Measurements from ENCODE around the gene MLLT11.

Gene MLLT11, protein sequence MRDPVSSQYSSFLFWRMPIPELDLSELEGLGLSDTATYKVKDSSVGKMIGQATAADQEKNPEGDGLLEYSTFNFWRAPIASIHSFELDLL

DNA sequence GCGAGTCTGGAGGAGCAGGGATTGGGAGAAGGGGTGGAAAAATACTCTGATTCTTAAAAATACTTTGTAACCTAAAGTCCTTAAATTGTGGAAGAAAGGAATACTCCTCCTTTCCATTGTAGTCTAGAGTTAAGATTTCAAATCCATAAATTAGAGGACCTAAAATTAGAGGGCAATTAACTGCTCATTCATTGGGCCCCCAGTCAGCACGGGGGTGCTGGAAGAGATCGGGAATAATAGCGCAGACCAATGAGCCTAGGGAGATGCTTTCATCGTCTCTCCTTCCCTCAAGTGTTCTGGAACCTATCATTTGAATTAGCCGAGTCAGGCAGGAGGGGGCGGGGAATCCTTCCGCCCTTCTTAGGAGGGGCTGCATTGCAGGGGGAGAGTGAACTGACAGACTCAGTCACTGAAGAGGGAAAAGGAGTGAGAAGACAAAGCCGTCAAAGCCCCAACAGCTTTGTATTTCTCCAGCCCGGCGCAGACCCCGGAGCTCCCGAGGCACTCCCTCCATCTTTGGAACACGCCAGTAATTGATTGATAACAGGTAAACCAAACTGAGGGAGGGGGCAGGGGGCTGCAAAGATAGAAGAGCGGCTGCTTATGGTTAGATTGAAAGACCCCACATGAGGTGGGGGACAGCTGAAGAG, at the start of gene MLLT11:
Gene MLLT11, plus strand, starts transcription at position 391 of the 650 bp plus-strand sequence. CDS start 6,828 bp downstream, outside the sequence.
- DNase-seq = peak; percentile 88

DNA sequence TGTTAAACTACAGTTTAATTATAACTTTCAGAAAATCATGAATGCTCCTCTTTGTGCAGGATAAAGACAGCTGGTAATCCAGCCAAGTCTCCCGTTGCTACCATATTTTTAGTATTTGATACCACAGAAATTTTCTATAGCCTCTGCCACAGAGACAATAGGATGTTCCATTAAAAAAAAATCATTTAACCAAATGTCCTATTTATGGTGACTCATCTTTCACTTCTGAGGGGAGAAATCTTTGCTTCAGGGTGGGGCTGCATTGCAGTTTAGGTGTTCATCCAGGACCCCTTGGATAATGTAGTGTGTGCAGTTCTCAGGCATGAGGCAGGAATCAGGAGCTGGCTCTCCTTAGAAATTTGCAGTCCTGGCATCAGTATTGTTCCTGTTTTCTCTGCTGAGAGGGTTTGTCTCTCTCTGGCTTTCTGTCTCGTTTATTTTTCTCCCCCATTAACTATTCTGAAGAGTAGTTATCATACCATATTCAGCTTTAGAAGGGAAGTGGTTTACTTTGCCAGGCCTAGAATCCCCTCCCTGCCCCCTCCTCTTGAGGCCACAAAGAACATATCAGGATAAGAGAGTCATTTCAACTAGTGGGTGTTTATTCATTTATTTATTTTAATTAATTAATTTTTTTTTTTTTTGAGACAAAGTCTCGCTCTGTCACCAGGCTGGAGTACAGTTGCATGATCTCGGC, 48.9 kb upstream of the MLLT11 start:
- no peak for DNase-seq

DNA sequence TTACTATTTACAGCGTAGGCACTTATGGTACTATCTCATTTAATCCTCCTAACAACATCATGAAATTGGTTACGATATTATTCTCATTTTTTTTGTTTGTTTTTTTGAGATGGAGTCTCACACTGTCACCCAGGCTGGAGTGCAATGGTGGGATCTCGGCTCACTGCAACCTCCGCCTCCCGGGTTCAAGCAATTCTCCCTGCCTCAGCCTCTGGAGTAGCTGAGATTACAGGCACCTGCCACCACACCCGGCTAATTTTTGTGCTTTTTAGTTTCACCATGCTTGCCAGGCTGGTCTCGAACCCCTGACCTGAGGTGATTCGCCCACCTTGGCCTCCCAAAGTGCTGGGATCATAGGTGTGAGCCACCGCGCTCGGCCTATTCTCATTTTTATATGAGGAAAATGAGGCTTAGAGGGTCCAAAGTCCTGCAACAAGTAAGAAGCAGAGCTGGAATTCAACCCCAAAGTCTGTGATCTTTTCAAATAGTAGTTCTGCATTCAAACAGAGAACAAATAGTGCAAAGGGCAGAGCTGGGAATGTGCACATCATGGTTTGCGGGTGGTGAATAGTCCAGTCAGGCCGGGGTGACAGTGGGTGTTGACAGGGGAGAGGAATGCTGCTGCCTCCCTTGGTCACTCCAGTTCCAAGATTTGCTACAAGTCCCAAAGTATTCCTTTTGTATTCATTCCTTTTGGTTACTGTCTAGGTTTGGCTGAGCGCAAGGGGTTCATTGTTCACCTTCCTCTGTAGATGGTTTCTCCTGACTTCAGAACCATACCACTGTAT, 47.3 kb upstream of the MLLT11 start:
- DNase-seq = no peak

DNA sequence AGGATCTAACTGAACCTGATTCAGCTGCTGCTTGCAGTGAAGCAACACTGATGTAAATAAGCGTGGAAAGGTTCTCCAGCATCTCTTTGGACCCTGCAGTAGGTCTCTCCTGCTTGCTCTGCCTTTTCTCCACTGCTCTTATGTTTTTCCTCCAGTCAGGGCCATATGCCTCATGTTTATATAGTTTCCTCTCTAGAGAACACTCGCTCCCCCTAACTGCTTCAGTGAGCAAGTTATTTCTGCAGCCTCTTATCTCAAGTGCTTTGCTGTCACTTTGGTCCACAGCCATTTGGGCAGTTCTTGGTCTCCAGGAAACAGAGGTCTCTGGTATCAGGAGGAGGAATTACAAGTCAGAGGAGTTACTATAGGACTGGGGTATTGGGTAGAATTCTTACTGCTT, 46.7 kb upstream of the MLLT11 start:
- DNase-seq = no peak

DNA sequence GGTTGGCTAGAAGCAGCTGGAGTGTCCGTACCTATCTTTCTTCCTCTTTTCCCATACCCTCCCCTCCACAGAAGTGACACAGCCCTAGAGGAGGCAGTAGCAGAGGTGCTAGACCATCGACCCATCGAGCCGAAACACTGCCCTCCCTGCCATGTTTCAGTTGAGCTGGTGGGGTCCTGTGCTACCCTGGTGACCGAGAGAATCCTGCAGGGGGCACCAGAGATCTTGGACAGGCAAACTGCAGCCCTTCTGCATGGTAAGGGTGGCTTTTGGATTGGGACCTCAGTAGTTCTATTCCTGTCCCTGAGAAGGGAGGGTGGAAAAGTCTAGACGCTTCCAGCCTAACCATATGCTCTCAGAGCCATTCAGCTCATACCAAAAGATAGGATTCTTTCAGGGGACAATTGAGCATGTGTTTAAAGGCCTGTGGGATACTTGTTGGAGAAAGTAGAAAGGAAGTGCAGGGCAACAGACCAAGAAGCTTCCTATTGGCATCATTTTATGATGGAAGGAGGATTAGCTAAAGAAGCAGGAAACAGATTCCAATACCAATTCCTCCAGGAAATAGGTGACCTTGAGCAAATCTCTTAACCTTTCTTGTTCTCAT, 35.6 kb upstream of the MLLT11 start:
- peak; percentile 75 for DNase-seq

DNA sequence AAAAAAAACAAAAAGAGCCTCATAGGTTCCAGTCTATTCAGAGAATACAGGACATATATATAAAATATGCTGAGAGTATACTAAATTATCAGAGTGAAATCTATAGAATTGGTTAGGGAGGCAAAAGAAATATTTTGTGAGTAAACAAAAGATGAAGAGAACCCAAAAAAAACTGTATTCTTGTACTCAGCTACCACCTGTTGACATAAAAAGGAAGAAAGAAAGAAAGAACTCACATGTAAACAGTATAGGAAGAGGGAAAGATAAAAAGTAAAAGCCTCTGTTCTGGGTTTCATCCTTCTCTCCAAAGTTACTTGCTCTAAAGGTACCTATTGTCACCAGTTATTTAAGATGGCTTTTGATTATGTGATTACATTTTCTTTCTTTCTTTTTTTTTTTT, 33.7 kb upstream of the MLLT11 start:
- no peak for DNase-seq

DNA sequence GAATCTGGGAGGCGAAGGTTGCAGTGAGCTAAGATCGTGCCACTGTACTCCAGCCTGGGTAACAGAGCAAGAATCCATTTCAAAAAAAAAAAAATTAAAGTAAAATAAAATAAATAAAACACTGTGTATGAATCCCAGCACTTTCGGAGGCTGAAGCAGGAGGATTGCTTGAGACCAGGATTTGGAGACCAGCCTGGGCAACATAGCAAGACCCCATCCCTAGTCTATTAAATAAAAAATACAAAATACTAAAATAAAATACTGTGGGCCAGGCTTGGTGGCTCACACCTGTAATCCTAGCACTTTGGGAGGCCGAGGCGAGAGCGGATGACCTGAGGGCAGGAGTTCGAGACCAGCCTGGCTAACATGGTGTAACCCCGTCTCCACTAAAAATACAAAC, 28.0 kb upstream of the MLLT11 start:
- no peak for DNase-seq

DNA sequence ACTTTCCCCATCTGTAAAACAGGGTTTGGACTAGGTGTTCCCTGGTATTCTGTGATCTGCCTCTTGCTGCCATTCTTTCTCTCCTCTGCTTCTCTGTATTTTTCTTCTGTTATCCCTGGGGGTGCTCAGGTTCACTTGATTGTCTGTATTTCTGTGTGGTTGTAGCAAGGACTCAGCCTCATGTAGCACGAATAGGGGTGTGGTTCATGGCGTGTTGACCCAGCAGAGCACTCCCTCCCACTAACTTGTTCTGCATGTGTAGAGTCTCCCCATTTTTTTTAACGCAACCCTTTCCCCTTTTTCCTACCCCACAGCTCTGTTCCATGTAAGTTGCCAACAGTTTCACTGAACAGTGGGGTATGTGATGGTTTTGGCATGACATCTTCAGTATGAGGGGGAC, 25.0 kb upstream of the MLLT11 start:
- DNase-seq = no peak

DNA sequence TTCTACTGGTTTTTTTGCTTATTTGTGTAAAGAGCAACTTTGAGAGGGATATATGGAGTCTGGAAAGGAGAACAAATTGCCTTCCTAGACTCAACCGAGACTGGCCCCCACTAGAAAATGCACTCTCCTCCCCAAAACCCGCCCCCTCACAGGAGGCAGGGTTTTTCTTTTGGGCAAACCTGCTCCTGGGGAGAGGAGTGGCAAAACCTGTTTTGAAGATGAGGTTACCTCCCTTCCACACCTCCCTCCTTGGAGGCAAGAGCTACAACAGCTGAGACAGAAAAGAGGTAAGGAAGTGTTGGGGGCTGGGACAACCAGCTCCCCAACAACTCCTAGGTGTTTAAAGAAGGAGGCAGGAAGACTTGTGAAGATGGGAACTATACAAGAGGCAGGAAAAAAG, 23.8 kb upstream of the MLLT11 start, which contains the start of gene BNIPL:
Gene BNIPL, plus strand, starts transcription at position 231 of the 400 bp plus-strand sequence. Its CDS starts 140 bp downstream, at position 371.
- DNase-seq = no peak

DNA sequence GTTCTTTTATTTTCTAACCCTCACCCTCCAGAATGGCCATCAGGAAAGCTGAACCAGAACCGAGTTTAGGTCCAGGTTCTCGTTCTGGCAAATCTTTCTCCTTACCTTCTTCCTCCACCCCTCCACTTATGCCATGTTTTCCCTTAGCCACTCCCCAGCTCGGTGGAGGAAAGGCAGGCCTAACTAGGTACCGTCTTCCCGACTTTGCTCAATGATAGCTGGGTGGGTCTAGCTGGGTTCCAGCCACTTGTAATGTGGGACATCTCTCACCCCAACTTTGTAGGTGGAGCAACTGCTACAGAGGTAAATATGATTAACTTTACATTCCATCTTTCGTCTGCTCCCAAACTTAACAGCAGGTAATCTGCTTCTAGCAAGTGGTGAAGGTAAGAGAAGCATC, 23.2 kb upstream of the MLLT11 start:
- no peak for DNase-seq

DNA sequence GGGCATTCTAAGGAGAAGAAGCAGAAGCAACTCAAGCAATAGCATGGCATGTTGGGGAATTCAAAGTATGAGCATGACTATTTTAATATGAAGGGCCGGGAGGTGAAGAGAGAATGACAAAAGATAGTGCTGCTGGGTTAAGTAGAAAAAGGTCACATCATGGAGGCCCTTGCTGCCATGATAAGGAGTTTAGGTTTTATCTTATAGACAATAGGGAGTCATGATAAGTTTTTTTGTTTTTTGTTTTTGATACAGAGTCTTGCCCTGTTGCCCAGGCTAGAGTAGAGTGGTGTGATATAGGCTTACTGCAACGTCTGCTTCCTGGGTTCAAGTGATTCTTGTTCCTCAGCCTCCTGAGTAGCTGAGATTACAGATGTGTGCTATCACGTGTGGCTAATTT, 20.7 kb upstream of the MLLT11 start:
- DNase-seq = no peak

DNA sequence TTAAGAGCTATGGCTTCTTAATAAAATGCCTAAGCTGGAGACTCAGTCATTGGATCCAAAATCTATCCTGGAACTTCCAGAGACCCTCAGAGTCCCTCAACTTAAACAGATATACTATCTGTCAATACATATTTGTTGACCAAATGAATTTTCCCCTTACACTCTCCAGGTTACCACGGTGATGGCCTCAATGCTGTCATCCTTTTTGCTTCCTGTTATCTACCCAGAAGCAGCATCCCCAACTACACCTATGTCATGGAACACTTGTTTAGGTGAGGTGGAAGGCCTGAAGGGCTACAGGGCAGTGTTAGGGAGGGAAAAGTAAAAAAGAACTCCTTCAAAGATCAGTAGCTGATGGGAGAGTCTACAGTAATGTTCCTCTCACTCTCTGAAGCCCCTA, 17.0 kb upstream of the MLLT11 start:
- no peak for DNase-seq

DNA sequence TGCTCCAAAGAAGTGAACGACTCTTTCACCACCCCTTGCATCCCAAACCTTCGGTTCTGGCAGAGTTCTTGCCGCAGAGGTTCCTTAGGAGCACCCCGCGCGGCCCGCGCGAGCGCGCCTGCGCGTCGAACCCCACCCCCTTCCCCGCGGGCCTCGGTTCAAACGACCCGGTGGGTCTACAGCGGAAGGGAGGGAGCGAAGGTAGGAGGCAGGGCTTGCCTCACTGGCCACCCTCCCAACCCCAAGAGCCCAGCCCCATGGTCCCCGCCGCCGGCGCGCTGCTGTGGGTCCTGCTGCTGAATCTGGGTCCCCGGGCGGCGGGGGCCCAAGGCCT, 12.6 kb upstream of the MLLT11 start, which contains the start of gene C1orf56:
Gene C1orf56, plus strand, starts transcription at position 161 of the 334 bp plus-strand sequence. Its CDS starts 97 bp downstream, at position 258.
- peak; percentile 83 for DNase-seq

DNA sequence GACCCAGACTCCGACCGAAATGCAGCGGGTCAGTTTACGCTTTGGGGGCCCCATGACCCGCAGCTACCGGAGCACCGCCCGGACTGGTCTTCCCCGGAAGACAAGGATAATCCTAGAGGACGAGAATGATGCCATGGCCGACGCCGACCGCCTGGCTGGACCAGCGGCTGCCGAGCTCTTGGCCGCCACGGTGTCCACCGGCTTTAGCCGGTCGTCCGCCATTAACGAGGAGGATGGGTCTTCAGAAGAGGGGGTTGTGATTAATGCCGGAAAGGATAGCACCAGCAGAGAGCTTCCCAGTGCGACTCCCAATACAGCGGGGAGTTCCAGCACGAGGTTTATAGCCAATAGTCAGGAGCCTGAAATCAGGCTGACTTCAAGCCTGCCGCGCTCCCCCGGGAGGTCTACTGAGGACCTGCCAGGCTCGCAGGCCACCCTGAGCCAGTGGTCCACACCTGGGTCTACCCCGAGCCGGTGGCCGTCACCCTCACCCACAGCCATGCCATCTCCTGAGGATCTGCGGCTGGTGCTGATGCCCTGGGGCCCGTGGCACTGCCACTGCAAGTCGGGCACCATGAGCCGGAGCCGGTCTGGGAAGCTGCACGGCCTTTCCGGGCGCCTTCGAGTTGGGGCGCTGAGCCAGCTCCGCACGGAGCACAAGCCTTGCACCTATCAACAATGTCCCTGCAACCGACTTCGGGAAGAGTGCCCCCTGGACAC, 12.1 kb upstream of the MLLT11 start:
- peak; percentile 83 for DNase-seq

DNA sequence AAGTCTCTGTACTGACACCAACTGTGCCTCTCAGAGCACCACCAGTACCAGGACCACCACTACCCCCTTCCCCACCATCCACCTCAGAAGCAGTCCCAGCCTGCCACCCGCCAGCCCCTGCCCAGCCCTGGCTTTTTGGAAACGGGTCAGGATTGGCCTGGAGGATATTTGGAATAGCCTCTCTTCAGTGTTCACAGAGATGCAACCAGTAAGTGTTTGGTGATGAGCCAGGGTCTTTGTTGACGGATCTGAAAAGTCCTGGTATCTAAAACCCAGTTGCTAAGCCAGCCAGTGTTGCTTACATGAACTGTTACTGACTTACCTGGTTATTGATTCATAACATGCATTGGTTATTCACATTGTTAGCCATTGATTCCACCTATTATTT, 11.6 kb upstream of the MLLT11 start:
- DNase-seq = no peak

DNA sequence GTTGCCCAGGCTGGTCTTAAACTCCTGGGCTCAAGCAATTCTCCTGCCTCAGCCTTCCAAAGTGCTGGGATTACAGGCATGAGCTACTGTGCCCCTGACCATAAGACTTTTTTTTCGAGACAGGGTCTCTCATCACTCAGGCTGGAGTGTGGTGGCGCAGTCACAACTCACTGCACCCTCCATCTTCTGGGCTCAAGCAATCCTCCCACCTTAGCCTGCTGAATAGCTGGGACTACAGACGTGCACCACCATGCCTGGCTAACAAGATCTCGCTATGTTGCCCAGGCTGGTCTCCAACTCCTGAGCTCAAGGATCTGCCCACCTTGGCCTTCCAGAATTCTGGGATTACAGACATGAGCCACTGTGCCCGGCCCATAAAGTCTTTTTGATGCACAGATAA, 10.7 kb upstream of the MLLT11 start:
- DNase-seq = no peak

DNA sequence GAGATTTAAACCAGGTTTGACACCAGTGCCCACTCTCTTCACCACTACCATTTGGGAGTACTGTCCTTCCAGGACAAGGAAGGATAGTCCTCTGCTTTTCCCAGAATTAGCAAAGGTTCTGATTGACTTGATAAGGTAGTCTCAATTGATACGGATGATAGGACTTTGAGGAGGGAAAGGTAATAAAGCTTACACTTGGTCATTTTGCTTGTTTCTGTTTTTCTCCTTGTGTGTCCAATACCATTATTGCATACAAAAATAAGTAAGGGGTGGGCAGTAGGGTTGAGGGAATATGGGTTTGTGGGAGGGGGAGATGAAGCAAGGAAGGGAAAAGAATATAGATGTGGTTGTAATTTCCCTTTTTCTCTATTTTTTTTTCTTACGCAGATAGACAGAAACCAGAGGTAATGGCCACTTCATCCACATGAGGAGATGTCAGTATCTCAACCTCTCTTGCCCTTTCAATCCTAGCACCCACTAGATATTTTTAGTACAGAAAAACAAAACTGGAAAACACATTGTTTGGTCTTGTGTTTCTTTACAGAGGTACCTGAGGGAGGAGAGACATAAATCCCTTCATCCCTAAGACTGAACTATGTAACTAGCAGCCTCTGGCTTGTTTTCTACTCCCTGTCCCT, 10.0 kb upstream of the MLLT11 start:
- no peak for DNase-seq

DNA sequence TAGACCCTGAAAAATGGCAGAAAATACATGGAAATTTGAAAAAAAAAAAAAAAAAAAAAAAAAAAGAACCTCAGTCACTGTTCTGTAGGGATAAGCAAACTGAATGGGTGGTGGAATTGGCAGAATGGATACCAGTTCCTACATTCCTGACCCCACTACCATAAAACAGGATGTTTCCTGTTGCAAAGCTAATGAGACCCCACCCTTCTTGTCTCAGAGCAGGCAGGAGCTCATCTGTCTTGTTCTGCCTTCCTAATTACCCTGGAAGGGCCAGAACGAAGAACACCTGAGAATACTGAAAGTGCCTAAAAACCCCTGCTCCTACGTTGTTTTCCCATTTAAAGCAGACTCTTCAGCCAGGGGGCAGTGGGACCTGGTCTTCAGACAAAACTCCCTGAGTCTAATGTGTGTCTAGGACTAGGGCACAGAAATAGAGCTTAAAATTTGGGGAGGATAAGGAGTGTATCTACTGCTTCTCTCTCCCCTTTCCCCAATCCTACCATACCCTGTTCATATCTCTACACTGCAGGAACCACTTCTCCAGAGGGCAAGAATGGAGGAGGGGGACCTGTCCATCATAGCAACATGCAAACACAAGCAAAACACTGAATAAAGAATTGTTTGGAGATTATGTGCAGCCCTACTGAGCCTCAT, 8.7 kb upstream of the MLLT11 start:
- DNase-seq = no peak

DNA sequence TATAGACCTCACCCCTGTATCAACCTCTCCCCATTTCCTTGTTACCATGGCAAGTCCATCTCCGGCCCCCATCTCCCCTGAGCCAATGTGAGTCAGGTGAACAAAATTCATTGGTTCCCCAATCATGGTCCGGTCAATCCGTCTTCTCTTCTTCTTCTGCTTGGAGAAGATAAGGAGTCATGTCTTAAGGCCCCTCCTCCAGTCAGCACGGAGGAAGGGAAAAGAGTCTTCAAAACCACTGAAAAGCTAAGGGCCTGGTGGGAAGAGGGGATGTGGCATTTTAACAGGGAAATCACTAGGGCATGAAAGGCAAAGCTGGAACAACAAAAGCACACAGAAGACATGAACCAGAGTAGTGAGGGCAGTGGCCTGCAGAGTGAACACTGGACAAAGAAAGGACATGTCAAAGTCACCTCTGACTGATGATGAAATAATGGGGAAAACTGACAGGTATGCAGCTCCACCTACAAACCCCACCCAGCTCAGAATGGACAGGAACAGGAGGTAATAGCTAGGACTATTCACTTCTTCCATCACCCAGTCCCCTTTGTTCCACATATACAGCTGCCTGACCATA, 5.1 kb upstream of the MLLT11 start:
- no peak for DNase-seq

DNA sequence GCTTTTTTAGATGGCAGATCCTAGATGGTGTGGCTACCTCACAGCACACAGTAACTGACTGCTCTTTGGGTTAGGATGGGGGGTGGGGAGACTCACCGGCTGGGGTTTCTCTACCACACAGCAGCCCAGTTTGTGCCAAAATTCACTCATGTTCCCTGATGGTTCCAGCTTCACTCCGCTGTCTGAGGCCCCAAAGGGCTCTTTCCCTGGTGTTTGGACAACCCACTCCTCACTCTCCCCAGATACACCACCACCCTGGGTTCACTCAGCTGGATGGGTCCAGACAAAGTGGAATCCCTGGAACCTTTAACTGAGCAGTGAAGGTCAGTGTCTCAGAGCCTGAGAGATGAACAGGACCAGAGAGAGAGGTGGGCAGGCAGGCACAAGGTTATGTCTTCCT, 4.6 kb upstream of the MLLT11 start:
- no peak for DNase-seq

DNA sequence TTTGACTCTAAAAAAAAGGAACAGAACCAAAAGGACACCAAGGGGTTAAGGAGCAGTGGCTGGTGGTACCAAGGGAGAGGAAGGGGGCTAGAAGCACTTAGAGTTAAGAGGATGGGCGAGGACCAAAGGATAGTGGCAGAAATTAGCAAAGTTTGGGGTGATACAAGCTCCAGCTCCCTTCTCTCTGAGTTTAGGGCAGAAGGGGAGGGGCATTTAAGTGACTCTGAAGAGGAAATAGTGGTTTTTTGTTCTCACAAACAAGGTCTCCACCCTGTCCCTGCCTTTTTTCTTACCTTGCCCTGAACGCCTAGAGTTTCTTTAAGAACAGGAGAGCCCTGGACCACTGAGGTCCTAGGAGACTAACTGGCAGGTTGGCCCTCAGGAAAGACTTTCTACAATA, 4.0 kb upstream of the MLLT11 start:
- no peak for DNase-seq

All from right hindlimb (tissue), 1 donor.